GM12865 (cell line): Measurements from ENCODE around the gene RELL2.
A peak's percentile ranks its signal among the peaks of the same experiment; 100 is the strongest.

Experiments used
- DNase-seq: peaks from one replicate; pipeline ENCODE4 v3.0.0; 2010; ENCODE audit warnings: low read depth
- H3K4me3 ChIP-seq: 2 replicates; pipeline ENCODE4 v1.5.1; 2011; ENCODE audit warnings: mild to moderate bottlenecking, low read depth, low read length, control low read depth
- CTCF ChIP-seq: IDR thresholded peaks from 2 replicates; pipeline ENCODE4 v1.5.1; 2011; ENCODE audit warnings: low read length, control low read depth, low read depth, inconsistent platforms; ENCODE audit not compliant: insufficient read depth; ENCODE audit errors: missing control alignments

The RELL2 gene

GRCh38 chr5:141664733-141665461 is 28.1 kb downstream of the RELL2 start:
- DNase-seq = peak; percentile 80
- TF ChIP-seq CTCF = peak; percentile 97

GRCh38 chr5:141665995-141666940 is 29.5 kb downstream of the RELL2 start:
- no peak for DNase-seq
- H3K4me3 ChIP-seq = no peak overlapping the region
- no peak for TF ChIP-seq CTCF

More at GRCh38 chr5:141664733-141665461, 28.1 kb downstream of the RELL2 start:
- H3K4me3 ChIP-seq = no peak overlapping the region

GRCh38 chr5:141668601-141669265 is 31.9 kb downstream of the RELL2 start:
- TF ChIP-seq CTCF = no peak
- no peak overlapping the region for H3K4me3 ChIP-seq
- no peak for DNase-seq

GRCh38 chr5:141669520-141669919 is 32.7 kb downstream of the RELL2 start:
- peak; percentile 19 for TF ChIP-seq CTCF
- H3K4me3 ChIP-seq = no peak overlapping the region
- DNase-seq = no peak

GRCh38 chr5:141672071-141672840 is 35.5 kb downstream of the RELL2 start:
- no peak for DNase-seq
- no peak for TF ChIP-seq CTCF
- H3K4me3 ChIP-seq = no peak overlapping the region
